Kasumi-1 (cell line): ENCODE measurements around the gene ENC1.
A peak's percentile ranks its signal among the peaks of the same experiment; 100 is the strongest.

Experiments used
- DNase-seq, 2 experiments: peaks; one replicate each; lab custom pipeline; 2025; lab: John Stamatoyannopoulos, UW

The ENC1 gene

GRCh38 chr5:74608736-74609601 lies 31.6 kb downstream of the ENC1 start:
- DNase-seq = no peak

GRCh38 chr5:74605759-74606158 lies 34.8 kb downstream of the ENC1 start:
- no peak for DNase-seq

- no peak for DNase-seq
These were observed 37.2 kb downstream of the ENC1 start for GRCh38 chr5:74603376-74603775.

- DNase-seq = no peak
These were observed 41.4 kb downstream of the ENC1 start for GRCh38 chr5:74599148-74599547.

GRCh38 chr5:74598731-74599130 lies 41.8 kb downstream of the ENC1 start:
- DNase-seq = no peak

DNA sequence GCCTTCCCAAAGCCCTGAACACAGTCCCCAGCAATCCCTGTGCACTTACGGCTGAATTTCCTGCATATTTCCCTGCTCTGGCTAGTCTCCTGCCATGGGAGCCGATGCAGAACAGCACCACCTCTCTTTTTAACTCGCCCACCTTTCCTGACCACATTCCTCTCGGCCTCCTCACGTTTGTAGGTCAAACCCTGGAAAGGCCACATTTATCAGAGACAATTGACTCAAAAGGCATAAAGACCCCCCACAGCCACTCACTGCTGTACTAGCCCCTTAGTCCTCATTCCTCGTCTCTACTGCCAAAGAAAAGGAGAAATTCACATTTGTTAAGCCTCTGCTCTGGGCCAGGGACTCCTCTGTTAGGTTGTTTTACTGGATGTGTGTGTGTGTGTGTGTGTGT lies 43.6 kb downstream of the ENC1 start:
- DNase-seq = no peak

- no peak for DNase-seq
These were observed 45.2 kb downstream of the ENC1 start for GRCh38 chr5:74595143-74595925.

- DNase-seq = no peak
These were observed 46.1 kb downstream of the ENC1 start for GRCh38 chr5:74594137-74595040.

DNA sequence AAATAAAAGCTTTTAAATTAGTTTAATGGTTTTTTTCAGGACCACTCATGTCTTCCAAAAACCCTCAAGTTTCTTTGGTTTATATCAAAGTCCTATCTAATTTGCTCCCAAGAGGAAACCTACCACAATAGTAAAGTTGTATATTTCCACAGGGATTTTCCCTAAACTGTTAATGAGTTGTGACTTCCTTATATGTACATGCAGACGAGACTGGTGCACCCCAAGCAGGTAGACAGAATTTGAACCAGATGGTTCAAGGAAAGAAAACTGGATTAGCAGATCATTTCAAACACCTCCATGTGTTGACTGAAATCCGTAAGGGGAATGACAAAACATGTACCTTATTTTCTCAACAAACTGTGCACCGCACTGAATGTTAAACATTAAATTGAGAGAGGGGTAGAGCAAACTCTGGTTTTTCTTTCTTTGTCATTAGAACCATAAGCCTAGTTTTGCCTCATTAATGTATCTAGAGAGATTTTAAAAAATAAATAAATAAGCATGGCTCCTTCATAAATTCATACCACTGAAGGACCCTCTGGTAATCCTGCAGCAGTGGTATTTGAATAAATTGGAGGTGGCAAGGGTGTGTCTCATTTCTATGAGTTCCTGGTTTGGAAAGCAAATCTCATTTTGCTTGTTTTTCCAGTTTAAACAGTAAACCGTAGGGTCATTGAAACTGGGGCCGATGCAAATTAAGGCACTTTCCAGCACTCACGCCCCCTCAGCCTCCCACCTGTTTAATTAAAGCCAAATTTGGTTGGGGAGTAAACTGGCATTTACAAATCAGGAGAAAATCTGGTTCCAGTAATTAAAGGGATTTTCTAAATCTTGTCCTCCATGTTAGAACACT lies 51.1 kb downstream of the ENC1 start:
- no peak for DNase-seq

GRCh38 chr5:74588415-74588814 lies 52.1 kb downstream of the ENC1 start:
- DNase-seq = no peak

GRCh38 chr5:74587890-74588289 lies 52.6 kb downstream of the ENC1 start:
- DNase-seq = no peak

DNA sequence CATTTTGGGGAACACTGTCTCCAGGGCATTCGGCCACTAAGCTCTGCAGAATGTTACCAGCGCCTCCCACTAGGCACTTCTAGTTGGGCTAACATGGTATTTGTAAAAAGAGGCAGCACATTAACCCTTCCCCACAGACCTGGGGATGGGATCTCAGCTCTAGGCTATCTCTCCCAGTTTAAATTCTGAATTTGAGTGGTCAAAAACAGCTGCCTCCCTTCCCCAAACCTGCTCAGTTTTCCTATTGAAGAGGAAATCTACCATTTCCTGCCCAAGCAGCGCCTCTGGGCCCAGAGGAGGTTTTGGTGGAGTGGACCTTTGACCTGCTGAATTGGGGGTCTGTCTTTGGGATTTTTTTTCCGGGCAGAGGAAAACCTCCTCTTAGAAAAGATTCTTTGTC lies 53.2 kb downstream of the ENC1 start:
- no peak for DNase-seq

GRCh38 chr5:74586856-74587255 lies 53.7 kb downstream of the ENC1 start:
- no peak for DNase-seq

- DNase-seq = no peak
These were observed 57.7 kb downstream of the ENC1 start for GRCh38 chr5:74582853-74583252.

DNA sequence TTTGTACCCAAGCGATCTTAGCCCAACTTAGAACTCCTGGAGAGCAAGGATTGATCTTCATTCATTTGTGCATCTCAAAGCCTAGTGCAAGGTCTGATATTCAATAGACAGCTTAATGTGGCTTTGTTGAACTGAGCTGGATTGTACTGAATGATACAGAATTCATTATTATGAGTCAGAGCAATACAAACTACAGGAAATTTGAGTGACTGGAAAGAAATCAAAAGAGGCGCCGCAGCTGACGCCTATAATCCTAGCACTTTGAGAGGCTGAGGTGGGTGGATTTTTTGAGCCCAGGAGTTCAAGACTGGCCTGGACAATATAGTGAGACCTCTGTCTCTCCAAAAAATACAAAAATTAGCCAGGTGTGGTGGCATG lies 58.6 kb downstream of the ENC1 start:
- DNase-seq = no peak

DNA sequence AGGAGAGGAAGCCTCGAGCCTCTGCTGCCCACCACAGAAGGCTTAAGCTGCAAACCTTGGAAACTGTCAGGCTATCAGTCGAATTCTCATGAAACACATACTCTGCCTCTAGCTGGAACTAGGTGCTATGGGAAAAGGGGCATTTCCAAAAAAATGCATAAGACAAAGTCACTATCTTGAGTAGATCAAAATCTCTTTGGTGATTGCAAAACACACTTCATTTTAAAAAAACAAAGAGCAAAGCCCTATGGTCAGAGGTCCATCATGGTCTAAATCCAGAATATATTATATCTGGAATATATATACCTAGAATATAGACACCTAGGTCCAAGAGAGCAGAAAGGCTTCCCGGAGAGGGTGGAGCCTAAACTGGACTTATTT lies 59.8 kb downstream of the ENC1 start:
- no peak for DNase-seq

DNA sequence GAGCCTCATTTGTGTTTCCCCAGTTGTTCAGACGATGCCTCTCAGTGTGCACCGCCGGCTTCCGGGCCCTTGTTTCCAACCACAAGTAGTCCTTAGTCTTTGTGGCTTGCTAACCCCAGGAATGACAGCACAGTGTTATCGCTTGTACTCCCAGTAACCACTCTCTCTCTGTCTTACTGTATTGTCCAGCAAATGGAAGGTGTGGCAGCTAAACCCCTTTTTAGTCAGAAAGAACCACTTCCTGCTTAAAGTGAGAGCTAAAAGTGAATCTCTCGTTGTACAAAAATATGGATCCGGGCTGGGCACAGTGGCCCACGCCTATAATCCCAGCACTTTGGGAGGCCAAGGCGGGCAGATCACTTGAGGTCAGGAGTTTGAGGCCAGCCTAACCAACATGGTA lies 61.3 kb downstream of the ENC1 start:
- DNase-seq = peak; percentile 69 to 74

- DNase-seq = no peak
These were observed 62.0 kb downstream of the ENC1 start for GRCh38 chr5:74578356-74579044.
